H1 (cell line): ENCODE measurements around the gene YY1AP1. TPM values are rescaled to one million over a fixed set of nuclear protein-coding genes. Genes with fewer than 3 reads are reported as not detected.

Experiments used
- CTCF ChIA-PET: fragments of 300-600 bp; sonication (Branson Sonifier 250); formaldehyde crosslinking; loops from one replicate; lab custom pipeline; 2021; ENCODE audit not compliant: partially characterized antibody; lab: Charles Lee
- POLR2A ChIA-PET: fragments of 300-600 bp; sonication (Branson Sonifier 250); formaldehyde crosslinking; loops from one replicate; lab custom pipeline; 2021; ENCODE audit warnings: inconsistent platforms; ENCODE audit not compliant: partially characterized antibody; lab: Charles Lee
- DNase-seq, 2 experiments: peaks; one replicate each; pipeline versions ENCODE4 v3.0.0 to v3.0.0-alpha.2; 2010 to 2022; ENCODE audit warnings: low spot score in 2 of 2, low read depth in 1 of 2, mixed read lengths in 1 of 2
- FAIRE-seq: peaks from 2 replicates; lab custom pipeline; 2011; peaks lifted over from hg19 to GRCh38; lab: Jason Lieb, UNC
- H2AFZ ChIP-seq: 2 replicates; pipeline ENCODE4 v1.8.1; 2012; ENCODE audit warnings: low read length, inconsistent platforms
- H2AK5ac ChIP-seq: 2 replicates; pipeline ENCODE4 v1.6.1; 2013; ENCODE audit warnings: low read depth, low read length
- H2BK120ac ChIP-seq: replicated peaks from 2 replicates; pipeline ENCODE3; 2013; ENCODE audit warnings: low read depth, low read length, inconsistent platforms
- H2BK12ac ChIP-seq: 2 replicates; pipeline ENCODE4 v1.6.1; 2013; ENCODE audit warnings: low read depth, low read length
- H2BK15ac ChIP-seq: 2 replicates; pipeline ENCODE4 v1.6.1; 2013; ENCODE audit warnings: low read length
- H2BK20ac ChIP-seq: 2 replicates; pipeline ENCODE4 v1.6.1; 2013; ENCODE audit warnings: low read length
- H2BK5ac ChIP-seq: 2 replicates; pipeline ENCODE4 v1.6.1; 2013; ENCODE audit warnings: low read depth, low read length
- H3K14ac ChIP-seq: 2 replicates; pipeline ENCODE4 v1.6.1; 2013; ENCODE audit warnings: inconsistent platforms; ENCODE audit not compliant: insufficient read length
- H3K18ac ChIP-seq: 2 replicates; pipeline ENCODE4 v1.6.1; 2013; ENCODE audit warnings: low read length; ENCODE audit errors: extremely low read depth
- H3K23ac ChIP-seq: 2 replicates; pipeline ENCODE4 v1.6.1; 2013; ENCODE audit warnings: inconsistent platforms; ENCODE audit not compliant: insufficient read length
- H3K23me2 ChIP-seq: 2 replicates; pipeline ENCODE4 v1.6.1; 2013; ENCODE audit warnings: low read depth, low read length
- H3K27ac ChIP-seq: 2 replicates; pipeline ENCODE4 v1.6.1; 2011; ENCODE audit warnings: low read depth, low read length, inconsistent platforms
- H3K27me3 ChIP-seq, 4 experiments: replicated peaks in 1 of 4; 1 replicate in 1 of 4; 2 replicates in 3 of 4; pipeline versions ENCODE4 v1.6.1 to v1.8.1; 2011 to 2013; ENCODE audit warnings: low read length in 3 of 4, mild to moderate bottlenecking in 3 of 4, inconsistent platforms in 2 of 4, mixed read lengths in 2 of 4, moderate library complexity in 1 of 4; ENCODE audit not compliant: control insufficient read depth in 3 of 4, insufficient read depth in 3 of 4; ENCODE audit errors: extremely low read depth in 1 of 4
- H3K36me3 ChIP-seq, 4 experiments: 2 replicates each; pipeline versions ENCODE4 v1.6.1 to v1.8.1; 2011 to 2013; ENCODE audit warnings: mild to moderate bottlenecking in 4 of 4, low read length in 3 of 4, moderate library complexity in 2 of 4, control low read depth in 1 of 4, inconsistent platforms in 1 of 4; ENCODE audit not compliant: insufficient read depth in 4 of 4, control insufficient read depth in 2 of 4
- H3K4ac ChIP-seq: replicated peaks from 2 replicates; pipeline ENCODE3; 2013; ENCODE audit warnings: low read length, low read depth, mixed read lengths, inconsistent platforms; ENCODE audit not compliant: insufficient read length
- H3K4me1 ChIP-seq, 4 experiments: replicated peaks in 1 of 4; 1 replicate in 1 of 4; 2 replicates in 3 of 4; pipeline versions ENCODE4 v1.6.1 to v1.8.1; 2011 to 2013; ENCODE audit warnings: low read length in 3 of 4, inconsistent platforms in 2 of 4, mixed read lengths in 1 of 4; ENCODE audit not compliant: insufficient read depth in 4 of 4, control insufficient read depth in 3 of 4
- H3K4me2 ChIP-seq, 2 experiments: 2 replicates each; pipeline versions ENCODE4 v1.6.1 to v1.8.1; 2011 to 2013; ENCODE audit warnings: low read depth in 2 of 2, low read length in 2 of 2, control low read depth in 1 of 2, inconsistent platforms in 1 of 2, mild to moderate bottlenecking in 1 of 2; ENCODE audit not compliant: insufficient read depth in 1 of 2
- H3K4me3 ChIP-seq, 4 experiments: fragments of 200-600, 300-600 bp in 1 of 4; sonication (generic), shearing (Covaris generic), sonication (Bioruptor Twin) in 1 of 4; 2 replicates each; pipeline versions ENCODE4 v1.5.1 to v1.8.1; 2011 to 2016; ENCODE audit warnings: low read length in 4 of 4, low read depth in 3 of 4, control low read depth in 2 of 4, inconsistent platforms in 2 of 4, mild to moderate bottlenecking in 2 of 4, mixed read lengths in 1 of 4, moderate library complexity in 1 of 4; ENCODE audit not compliant: insufficient read depth in 2 of 4; ENCODE audit errors: extremely low read depth in 1 of 4
- H3K56ac ChIP-seq: replicated peaks from 2 replicates; pipeline ENCODE3; 2013; ENCODE audit warnings: low read depth, mild to moderate bottlenecking, mixed read lengths, low read length, inconsistent platforms; ENCODE audit not compliant: insufficient read length
- H3K79me1 ChIP-seq: 2 replicates; pipeline ENCODE4 v1.6.1; 2013; ENCODE audit warnings: low read depth, low read length, control low read depth
- H3K79me2 ChIP-seq, 2 experiments: 2 replicates each; pipeline versions ENCODE4 v1.6.1 to v1.8.1; 2012 to 2013; ENCODE audit warnings: low read length in 2 of 2, mild to moderate bottlenecking in 2 of 2, inconsistent platforms in 1 of 2; ENCODE audit not compliant: insufficient read depth in 2 of 2, control insufficient read depth in 1 of 2
- H3K9ac ChIP-seq, 4 experiments: replicated peaks in 1 of 4; 1 replicate in 1 of 4; 2 replicates in 3 of 4; pipeline versions ENCODE4 v1.6.1 to v1.8.1; 2011 to 2013; ENCODE audit warnings: low read depth in 3 of 4, low read length in 3 of 4, control low read depth in 2 of 4, mild to moderate bottlenecking in 2 of 4, moderate library complexity in 2 of 4, inconsistent platforms in 1 of 4; ENCODE audit errors: extremely low read depth in 1 of 4
- H3K9me3 ChIP-seq, 2 experiments: 2 replicates each; pipeline versions ENCODE4 v1.6.1 to v1.8.1; 2012 to 2013; ENCODE audit warnings: mild to moderate bottlenecking in 2 of 2, moderate library complexity in 2 of 2, control low read depth in 1 of 2, inconsistent platforms in 1 of 2, low read depth in 1 of 2, low read length in 1 of 2, mixed read lengths in 1 of 2; ENCODE audit not compliant: insufficient read depth in 2 of 2
- H4K20me1 ChIP-seq, 2 experiments: replicated peaks in 1 of 2; 2 replicates each; pipeline versions ENCODE3 to v1.8.1; 2011 to 2013; ENCODE audit warnings: inconsistent platforms in 2 of 2, low read length in 2 of 2, mild to moderate bottlenecking in 1 of 2; ENCODE audit not compliant: insufficient read depth in 2 of 2, control insufficient read depth in 1 of 2
- H4K5ac ChIP-seq: 2 replicates; pipeline ENCODE4 v1.6.1; 2013; ENCODE audit warnings: low read length, low read depth, mixed read lengths, inconsistent platforms; ENCODE audit not compliant: insufficient read length
- H4K8ac ChIP-seq: 2 replicates; pipeline ENCODE4 v1.8.0; 2013; ENCODE audit warnings: mild to moderate bottlenecking, moderate library complexity, low read length, inconsistent platforms; ENCODE audit not compliant: insufficient read depth; ENCODE audit errors: extremely low read depth
- H4K91ac ChIP-seq: replicated peaks from 2 replicates; pipeline ENCODE3; 2013; ENCODE audit warnings: low read length, mixed read lengths, inconsistent platforms; ENCODE audit not compliant: insufficient read length
- ATF2 ChIP-seq: IDR thresholded peaks from 2 replicates; pipeline ENCODE4 v1.6.1; 2012; ENCODE audit warnings: low read length, inconsistent platforms
- BRCA1 ChIP-seq: IDR thresholded peaks from 2 replicates; pipeline ENCODE4 v1.6.1; 2012; ENCODE audit warnings: low read depth, low read length, improper control_type of control experiment
- CBX5 ChIP-seq: fragments of 300-800, 300-1000 bp; sonication (generic); IDR thresholded peaks from 2 replicates; pipeline ENCODE4 v1.7.1; 2016; ENCODE audit warnings: antibody characterized with exemption, low read length, low read depth
- CHD1 ChIP-seq: IDR thresholded peaks from 2 replicates; pipeline ENCODE4 v1.6.1; 2012; ENCODE audit warnings: low read depth, low read length, improper control_type of control experiment
- CHD2 ChIP-seq: IDR thresholded peaks from 2 replicates; pipeline ENCODE4 v1.6.1; 2012; ENCODE audit warnings: low read length, improper control_type of control experiment
- HDAC6 ChIP-seq: IDR thresholded peaks from one replicate; pipeline ENCODE4 v1.7.1; 2012; ENCODE audit warnings: low read depth, mild to moderate bottlenecking, inconsistent platforms, low read length, moderate library complexity
- MAX ChIP-seq: IDR thresholded peaks from 2 replicates; pipeline ENCODE4 v1.6.1; 2012; ENCODE audit warnings: inconsistent platforms
- POLR2A ChIP-seq, 2 experiments: IDR thresholded peaks; 1 replicate in 1 of 2; 2 replicates in 1 of 2; pipeline ENCODE4 v1.6.1; 2011; ENCODE audit warnings: low read depth in 2 of 2, low read length in 2 of 2, mild to moderate bottlenecking in 2 of 2; ENCODE audit errors: control extremely low read depth in 1 of 2
- SAP30 ChIP-seq: fragments of 300-600 bp; sonication (generic); IDR thresholded peaks from 2 replicates; pipeline ENCODE4 v1.7.1; 2012; ENCODE audit warnings: low read length, moderate library complexity, mild to moderate bottlenecking, inconsistent platforms; ENCODE audit not compliant: insufficient read depth, insufficient replicate concordance
- SRF ChIP-seq: IDR thresholded peaks from 2 replicates; pipeline ENCODE4 v1.6.1; 2011; ENCODE audit warnings: mild to moderate bottlenecking, low read depth, low read length, moderate library complexity
- TBP ChIP-seq: IDR thresholded peaks from 2 replicates; pipeline ENCODE4 v1.6.1; 2011; ENCODE audit warnings: low read depth, low read length, improper control_type of control experiment
- ZNF274 ChIP-seq: IDR thresholded peaks from 2 replicates; pipeline ENCODE4 v1.7.0; 2012; ENCODE audit warnings: low read length, borderline replicate concordance; ENCODE audit errors: extremely low read depth
- WGBS, 2 experiments: shearing (Covaris generic) in 1 of 2; methylation state at CpG; one replicate each; pipeline versions ENCODE4 v1.1.6 to v1.1.7; 2013 to 2015; ENCODE audit warnings: low lambda C conversion rate in 2 of 2, mixed read lengths in 2 of 2, inconsistent platforms in 1 of 2, low coverage in 1 of 2, missing lambda C conversion rate in 1 of 2; ENCODE audit not compliant: insufficient replicate concordance in 2 of 2, insufficient coverage in 1 of 2, insufficient read length in 1 of 2; ENCODE audit errors: extremely low coverage in 1 of 2, missing lambda C conversion rate in 1 of 2; 5-methylcytosine and 5-hydroxymethylcytosine counted together
- polyA plus RNA-seq, 7 experiments: library from polyadenylated mRNA; depleted of rRNA in 3 of 7; stranded (reverse) in 5 of 7; unstranded in 2 of 7; fragments of >200 nt in 5 of 7; fragments of 200-250 nt in 2 of 7; gene quantifications; 1 replicate in 5 of 7; 2 replicates in 1 of 7; 4 replicates in 1 of 7; pipeline versions ENCODE4 v1.2.1 to v1.2.3, GENCODE V29; 2011 to 2013; ENCODE audit warnings: missing spikeins in 2 of 7, mixed read lengths in 2 of 7
- total RNA-seq: library from RNA; stranded (reverse); fragmentation: NEBNext Ultra II Directional; extraction: Animal tissue kit (Norgen Biotek cat#: 25700); gene quantifications from 2 replicates; pipeline ENCODE4 v1.2.1, GENCODE V29; 2021

YY1AP1 gene
- total and polyA plus RNA-seq, 2 of the 8 experiments (the other 6 are each of a cell fraction or from before 2014, with no cell fraction given) = 44.2 to 48.6 TPM

GRCh38 chr1:155673003-155673402 lies 15.6 kb downstream of the YY1AP1 start:
- H3K27me3 ChIP-seq = no peaks in the 10 kb centered on the region
- no peak overlapping the region for H2AK5ac ChIP-seq
- no peaks in the 10 kb centered on the region for H3K23me2 ChIP-seq
- no peaks in the 10 kb centered on the region; a peak in 1 of 4 replicates for H3K9me3 ChIP-seq
- 96% methylated on average over 6 of the region's 6 CpGs; no CpG with 5 or more reads in 1 of the 2 experiments for WGBS, 2 experiments
- no peak overlapping the region for H2BK20ac ChIP-seq
- no peaks in the 10 kb centered on the region for H3K4me1 ChIP-seq
- H3K9ac ChIP-seq = no peak overlapping the region
- ChIA-PET CTCF (interaction anchor here (0.6 kb wide), 1 partner anchor 15 kb away, joined by 3 read pairs; no protein-coding TSS in a partner anchor), POLR2A (interaction anchor here (1.0 kb wide), 1 partner anchor 151 kb away, joined by 4 read pairs; no protein-coding TSS in a partner anchor)
- H3K18ac ChIP-seq = no peak overlapping the region
- FAIRE-seq (no peak), DNase-seq (no peak)
- H2BK15ac ChIP-seq = no peak overlapping the region
- no peak overlapping the region for H4K8ac ChIP-seq
- H4K5ac ChIP-seq = no peak overlapping the region
- peaks cover 18 to 77% (median 42%) of the 10 kb centered on the region in 4 experiments for H3K36me3 ChIP-seq
- no peaks in the 10 kb centered on the region for H3K79me1 ChIP-seq
- no peak overlapping the region for H2BK5ac ChIP-seq
- H2AFZ ChIP-seq = no peak overlapping the region
- no peak for TF ChIP-seq CHD1
- TF ChIP-seq SRF = no peak
- TF ChIP-seq CBX5 = no peak
- TF ChIP-seq HDAC6 = no peak
- no peak for TF ChIP-seq ZNF274
- no peak for TF ChIP-seq BRCA1
- TF ChIP-seq TBP = no peak
- no peak for TF ChIP-seq CHD2
- TF ChIP-seq SAP30 = no peak
- no peak for TF ChIP-seq ATF2
- no peak for TF ChIP-seq POLR2A (IDR thresholded peaks at IDR 0.05; ENCODE audit: control extremely low read depth in 1 of 2, low read depth in 2 of 2, low read length in 2 of 2)
- TF ChIP-seq MAX = no peak
- H4K20me1 ChIP-seq = peaks cover 0 to 3% of the 10 kb centered on the region in 2 experiments
- H3K27ac ChIP-seq = no peak overlapping the region
- no peak overlapping the region for H3K4ac ChIP-seq
- H3K14ac ChIP-seq = no peak overlapping the region
- no peak overlapping the region for H3K56ac ChIP-seq
- H3K79me2 ChIP-seq = no peaks in the 10 kb centered on the region
- H3K23ac ChIP-seq = no peak overlapping the region
- H4K91ac ChIP-seq = no peak overlapping the region
- H3K4me2 ChIP-seq = no peak overlapping the region
- no peak overlapping the region for H2BK120ac ChIP-seq
- H3K4me3 ChIP-seq = no peak overlapping the region
- H2BK12ac ChIP-seq = no peak overlapping the region
